BLaER1 treated with 17β-estradiol and CSF1 and Interleukin-3, amounts not matched to agents 10 nM and 100 nM (cell line): Measurements from ENCODE around the gene ANXA4.
"Not testable (repeated sequence)": the region's sequence is repeated elsewhere in the genome, so short reads cannot be mapped to it uniquely, and the experiment has no call there.

Experiments used
- H3K27ac ChIP-seq, 11 experiments: shearing (Covaris generic); formaldehyde crosslinking; 2 replicates each; pipeline ENCODE4 v1.8.1; 2022
- H3K27me3 ChIP-seq, 11 experiments: shearing (Covaris generic); formaldehyde crosslinking; 2 replicates each; pipeline ENCODE4 v1.8.1; 2022
- H3K36me3 ChIP-seq, 11 experiments: shearing (Covaris generic); formaldehyde crosslinking; 2 replicates each; pipeline ENCODE4 v1.8.1; 2022
- H3K4me1 ChIP-seq, 10 experiments: shearing (Covaris generic); formaldehyde crosslinking; 2 replicates each; pipeline ENCODE4 v1.8.1; 2022
- H3K4me2 ChIP-seq, 11 experiments: shearing (Covaris generic); formaldehyde crosslinking; 2 replicates each; pipeline ENCODE4 v1.8.1; 2022
- H3K4me3 ChIP-seq, 10 experiments: shearing (Covaris generic); formaldehyde crosslinking; 2 replicates each; pipeline ENCODE4 v1.8.1; 2022
- H3K9ac ChIP-seq, 11 experiments: shearing (Covaris generic); formaldehyde crosslinking; 2 replicates each; pipeline ENCODE4 v1.8.1; 2022
- H3K9me3 ChIP-seq, 11 experiments: shearing (Covaris generic); formaldehyde crosslinking; replicated peaks in 1 of 11; 2 replicates each; pipeline ENCODE4 v1.8.1; 2022
- H4K20me1 ChIP-seq, 11 experiments: shearing (Covaris generic); formaldehyde crosslinking; 2 replicates each; pipeline ENCODE4 v1.8.1; 2022
- Cebpa-rat ChIP-seq, 11 experiments: shearing (Covaris generic); IDR thresholded peaks; 2 replicates each; pipeline ENCODE4 v1.8.1; 2022

Gene ANXA4

GRCh38 chr2:69701100-69701945, 40.6 kb upstream of the ANXA4 start:
- no peaks in the 10 kb centered on the region for H3K36me3 ChIP-seq
- no peak overlapping the region for H3K27ac ChIP-seq
- H3K9me3 ChIP-seq = peaks cover 0 to 6% (median 0%) of the 10 kb centered on the region in 11 experiments; a peak in 2 of 22 replicates
- H3K27me3 ChIP-seq = no peaks in the 10 kb centered on the region
- H4K20me1 ChIP-seq = no peaks in the 10 kb centered on the region
- TF ChIP-seq Cebpa-rat (IDR thresholded peaks at IDR 0.05) = no peak
- peaks cover 23 to 50% (median 39%) of the 10 kb centered on the region in 10 experiments for H3K4me1 ChIP-seq
- no peak overlapping the region for H3K9ac ChIP-seq
- H3K4me2 ChIP-seq = no peak overlapping the region
- no peak overlapping the region for H3K4me3 ChIP-seq

GRCh38 chr2:69703189-69703588, 38.7 kb upstream of the ANXA4 start:
- peak overlapping the region in 3 of 11 experiments; percentile 24 to 38 (median 37); a peak in 2 of 22 replicates for H3K9ac ChIP-seq
- no peak overlapping the region for H3K4me3 ChIP-seq
- no peaks in the 10 kb centered on the region for H3K27me3 ChIP-seq
- H3K9me3 ChIP-seq = peaks cover 0 to 9% (median 1%) of the 10 kb centered on the region in 11 experiments; a peak in 5 of 22 replicates
- H4K20me1 ChIP-seq = no peaks in the 10 kb centered on the region
- peaks cover 24 to 39% (median 34%) of the 10 kb centered on the region in 10 experiments for H3K4me1 ChIP-seq
- no peaks in the 10 kb centered on the region for H3K36me3 ChIP-seq
- TF ChIP-seq Cebpa-rat (IDR thresholded peaks at IDR 0.05) = peak in 4 of 11 experiments; percentile 12 to 64 (median 51); a peak in 4 of 22 replicates
- H3K27ac ChIP-seq = peak overlapping the region in 10 of 11 experiments; percentile 21 to 75 (median 56); a peak in 19 of 22 replicates
- H3K4me2 ChIP-seq = peak overlapping the region; percentile 38 to 78 (median 60)

GRCh38 chr2:69704446-69704845, 37.5 kb upstream of the ANXA4 start:
- Histone ChIP-seq H3K4me2 (peak overlapping the region in 5 of 11 experiments; percentile 25 to 63 (median 35); a peak in 6 of 22 replicates), H4K20me1 (no peaks in the 10 kb centered on the region), H3K27ac (peak overlapping the region in 3 of 11 experiments; percentile 37 to 48 (median 42); a peak in 4 of 22 replicates), H3K4me3 (no peak overlapping the region), H3K9ac (no peak overlapping the region), H3K36me3 (no peaks in the 10 kb centered on the region), H3K27me3 (no peaks in the 10 kb centered on the region), H3K9me3 (peaks cover 0 to 7% (median 0%) of the 10 kb centered on the region in 11 experiments; a peak in 3 of 22 replicates), H3K4me1 (peaks cover 17 to 47% (median 28%) of the 10 kb centered on the region in 10 experiments)
- TF ChIP-seq Cebpa-rat (IDR thresholded peaks at IDR 0.05) = 0 out of 22 replicates have a peak, but pooled peaks of 1 of the 11 experiments have one; percentile 11

- Histone ChIP-seq H3K27ac (no peak overlapping the region), H3K4me3 (no peak overlapping the region), H3K36me3 (no peaks in the 10 kb centered on the region), H4K20me1 (no peaks in the 10 kb centered on the region), H3K4me2 (0 out of 22 replicates have a peak overlapping the region, but pooled peaks of 1 of the 11 experiments have one; percentile 1), H3K4me1 (peaks cover under 1 to 38% (median 11%) of the 10 kb centered on the region in 10 experiments; a peak in 16 of 20 replicates), H3K27me3 (no peaks in the 10 kb centered on the region), H3K9ac (no peak overlapping the region), H3K9me3 (peaks cover 0 to 9% (median 5%) of the 10 kb centered on the region in 11 experiments; a peak in 6 of 22 replicates)
- no peak for TF ChIP-seq Cebpa-rat (IDR thresholded peaks at IDR 0.05)
Observed at GRCh38 chr2:69709290-69709689, 32.6 kb upstream of the ANXA4 start.

- no peak overlapping the region for H3K9ac ChIP-seq
- H3K4me3 ChIP-seq = no peak overlapping the region
- peaks cover 4 to 29% (median 9%) of the 10 kb centered on the region in 10 experiments; a peak in 14 of 20 replicates for H3K4me1 ChIP-seq
- H3K36me3 ChIP-seq = no peaks in the 10 kb centered on the region
- no peaks in the 10 kb centered on the region for H4K20me1 ChIP-seq
- H3K4me2 ChIP-seq = 0 out of 22 replicates have a peak overlapping the region, but pooled peaks of 1 of the 11 experiments have one; percentile 6
- peaks cover 0 to 9% (median 5%) of the 10 kb centered on the region in 11 experiments; a peak in 6 of 22 replicates for H3K9me3 ChIP-seq
- no peaks in the 10 kb centered on the region for H3K27me3 ChIP-seq
- no peak overlapping the region for H3K27ac ChIP-seq
- TF ChIP-seq Cebpa-rat (IDR thresholded peaks at IDR 0.05) = no peak
Observed at GRCh38 chr2:69711971-69712370, 30.0 kb upstream of the ANXA4 start.

- Histone ChIP-seq H3K9ac (no peak overlapping the region; a peak in 1 of 22 replicates), H3K36me3 (no peaks in the 10 kb centered on the region), H3K27ac (no peak overlapping the region), H3K4me3 (no peak overlapping the region), H3K4me1 (peaks cover 4 to 20% (median 15%) of the 10 kb centered on the region in 10 experiments; a peak in 16 of 20 replicates), H4K20me1 (no peaks in the 10 kb centered on the region), H3K4me2 (peak overlapping the region in 6 of 11 experiments; percentile 12 to 75 (median 24); a peak in 4 of 22 replicates), H3K9me3 (peaks cover 0 to 9% (median 0%) of the 10 kb centered on the region in 11 experiments; a peak in 3 of 22 replicates), H3K27me3 (no peaks in the 10 kb centered on the region)
- TF ChIP-seq Cebpa-rat (IDR thresholded peaks at IDR 0.05) = no peak
Observed at GRCh38 chr2:69714024-69714423, 27.9 kb upstream of the ANXA4 start.

GRCh38 chr2:69714539-69715220, 27.3 kb upstream of the ANXA4 start:
- Histone ChIP-seq H3K4me2 (peak overlapping the region in 10 of 11 experiments; percentile 12 to 75 (median 36); a peak in 9 of 22 replicates), H3K4me1 (peaks cover 4 to 20% (median 13%) of the 10 kb centered on the region in 10 experiments; a peak in 16 of 20 replicates)
- H3K36me3 ChIP-seq, H3K27me3 ChIP-seq, H4K20me1 ChIP-seq, H3K4me3 ChIP-seq, H3K9ac ChIP-seq, H3K27ac ChIP-seq, H3K9me3 ChIP-seq: not testable (repeated sequence)

GRCh38 chr2:69715964-69716363, 26.0 kb upstream of the ANXA4 start:
- Histone ChIP-seq H3K4me1 (peaks cover 4 to 20% (median 13%) of the 10 kb centered on the region in 10 experiments; a peak in 16 of 20 replicates), H3K27ac (no peak overlapping the region), H3K4me2 (no peak overlapping the region), H3K36me3 (no peaks in the 10 kb centered on the region), H3K9ac (no peak overlapping the region), H3K9me3 (peaks cover 0 to 5% (median 0%) of the 10 kb centered on the region in 11 experiments; a peak in 3 of 22 replicates), H4K20me1 (no peaks in the 10 kb centered on the region), H3K27me3 (no peaks in the 10 kb centered on the region), H3K4me3 (no peak overlapping the region)
- TF ChIP-seq Cebpa-rat (IDR thresholded peaks at IDR 0.05) = no peak
